HG03135 (cell line): ENCODE results near the gene CD58.

Source experiments
- ATAC-seq: cut with Tn5 transposase; IDR thresholded peaks from one replicate; pipeline ENCODE4 v1.9.1; 2021; ENCODE audit warnings: mild to moderate bottlenecking, moderate library complexity; ENCODE audit not compliant: unreplicated experiment

CD58 gene

GRCh38 chr1:116494353-116494692 is 76.5 kb downstream of the CD58 start:
- no peak for ATAC-seq

GRCh38 chr1:116493484-116494352 is 77.1 kb downstream of the CD58 start:
- ATAC-seq: no peak

GRCh38 chr1:116493036-116493435 is 77.8 kb downstream of the CD58 start:
- ATAC-seq: no peak

GRCh38 chr1:116492358-116492811 is 78.4 kb downstream of the CD58 start:
- no peak for ATAC-seq

- ATAC-seq: no peak
Observed at GRCh38 chr1:116491700-116492357, 79.0 kb downstream of the CD58 start.

GRCh38 chr1:116490588-116490987 is 80.2 kb downstream of the CD58 start:
- ATAC-seq: no peak

GRCh38 chr1:116489231-116489697 is 81.6 kb downstream of the CD58 start:
- no peak for ATAC-seq

GRCh38 chr1:116488071-116488470 is 82.8 kb downstream of the CD58 start:
- ATAC-seq: no peak

GRCh38 chr1:116487583-116487982 is 83.2 kb downstream of the CD58 start:
- no peak for ATAC-seq

- no peak for ATAC-seq
Observed at GRCh38 chr1:116487031-116487430, 83.8 kb downstream of the CD58 start.

GRCh38 chr1:116486424-116486823 is 84.4 kb downstream of the CD58 start:
- ATAC-seq: no peak

GRCh38 chr1:116485976-116486375 is 84.8 kb downstream of the CD58 start:
- no peak for ATAC-seq

GRCh38 chr1:116485071-116485735 is 85.6 kb downstream of the CD58 start:
- peak; percentile 82 for ATAC-seq

GRCh38 chr1:116483481-116484309 is 87.1 kb downstream of the CD58 start:
- ATAC-seq: no peak

GRCh38 chr1:116482490-116482889 is 88.3 kb downstream of the CD58 start:
- ATAC-seq: no peak

GRCh38 chr1:116481934-116482333 is 88.9 kb downstream of the CD58 start:
- no peak for ATAC-seq

- no peak for ATAC-seq
Observed at GRCh38 chr1:116478621-116479020, 92.2 kb downstream of the CD58 start.

- ATAC-seq: no peak
Observed at GRCh38 chr1:116477429-116477828, 93.4 kb downstream of the CD58 start.

GRCh38 chr1:116476321-116476720 is 94.5 kb downstream of the CD58 start:
- no peak for ATAC-seq

- no peak for ATAC-seq
Observed at GRCh38 chr1:116475850-116476218, 95.0 kb downstream of the CD58 start.
